Spleen (tissue), 7 donors: Measurements from ENCODE around the gene PXDN.

Source experiments
- CTCF ChIP-seq, 11 experiments: fragments of 200-600 bp in 7 of 11; fragments of 450-650 bp in 4 of 11; sonication (generic) in 4 of 11; IDR thresholded peaks in 8 of 11; conservative IDR thresholded peaks in 3 of 11; 1 replicate in 7 of 11; 2 replicates in 4 of 11; pipeline versions ENCODE4 v1.4.0 to v1.8.0; 2016 to 2021; ENCODE audit warnings: antibody characterized with exemption in 11 of 11, inconsistent platforms in 4 of 11, mild to moderate bottlenecking in 1 of 11
- POLR2A ChIP-seq, 3 donors: fragments of 450-650 bp; IDR thresholded peaks; one replicate each; pipeline ENCODE4 v1.5.1; 2017; ENCODE audit warnings: antibody characterized with exemption in 3 of 3, mild to moderate bottlenecking in 1 of 3
- POLR2AphosphoS5 ChIP-seq, 3 donors: sonication (generic); formaldehyde crosslinking; IDR thresholded peaks; one replicate each; pipeline ENCODE4 v1.5.1; 2017; ENCODE audit warnings: antibody characterized with exemption in 3 of 3
- donor health status: DM: no; HTN: no; CAD: no; lungs with moderate emphysema.
- donor health status: DM: no; HTN: no; CAD: no.
- donor health status: DM: no; HTN: no; CAD: no.

- TF ChIP-seq CTCF (IDR thresholded peaks at IDR 0.05 in 8 of 11, conservative IDR thresholded peaks at IDR 0.05 in 3 of 11) = no peak
- TF ChIP-seq POLR2A (IDR thresholded peaks at IDR 0.05) = no peak
- TF ChIP-seq POLR2AphosphoS5 (IDR thresholded peaks at IDR 0.05) = no peak
These were observed 78.4 kb downstream of the PXDN start for GRCh38 chr2:1665761-1666505.
